Fibroblast of villous mesenchyme (primary cell): ENCODE results near the gene MAP3K2. TPM values are rescaled to one million over a fixed set of nuclear protein-coding genes. Genes with fewer than 3 reads are reported as not detected.

Source experiments
- DNase-seq: peaks from one replicate; pipeline ENCODE4 v3.0.0-alpha.2; 2010; ENCODE audit warnings: low read depth
- H3K4me3 ChIP-seq: 2 replicates; pipeline ENCODE4 v1.5.1; 2011; ENCODE audit warnings: low read depth, mild to moderate bottlenecking, low read length
- total RNA-seq: library from RNA; depleted of rRNA; stranded (reverse); fragments of >200 nt; gene quantifications from 2 replicates; pipeline ENCODE4 v1.2.3, GENCODE V29; 2012
- TF ChIP-seq, protein P1 (sequence below): IDR thresholded peaks from 2 replicates; pipeline ENCODE4 v1.5.1; 2012; ENCODE audit warnings: low read depth, mild to moderate bottlenecking, low read length; ENCODE audit not compliant: insufficient read depth

The MAP3K2 gene
- total RNA-seq, 1 donor: 38.4 TPM

DNA sequence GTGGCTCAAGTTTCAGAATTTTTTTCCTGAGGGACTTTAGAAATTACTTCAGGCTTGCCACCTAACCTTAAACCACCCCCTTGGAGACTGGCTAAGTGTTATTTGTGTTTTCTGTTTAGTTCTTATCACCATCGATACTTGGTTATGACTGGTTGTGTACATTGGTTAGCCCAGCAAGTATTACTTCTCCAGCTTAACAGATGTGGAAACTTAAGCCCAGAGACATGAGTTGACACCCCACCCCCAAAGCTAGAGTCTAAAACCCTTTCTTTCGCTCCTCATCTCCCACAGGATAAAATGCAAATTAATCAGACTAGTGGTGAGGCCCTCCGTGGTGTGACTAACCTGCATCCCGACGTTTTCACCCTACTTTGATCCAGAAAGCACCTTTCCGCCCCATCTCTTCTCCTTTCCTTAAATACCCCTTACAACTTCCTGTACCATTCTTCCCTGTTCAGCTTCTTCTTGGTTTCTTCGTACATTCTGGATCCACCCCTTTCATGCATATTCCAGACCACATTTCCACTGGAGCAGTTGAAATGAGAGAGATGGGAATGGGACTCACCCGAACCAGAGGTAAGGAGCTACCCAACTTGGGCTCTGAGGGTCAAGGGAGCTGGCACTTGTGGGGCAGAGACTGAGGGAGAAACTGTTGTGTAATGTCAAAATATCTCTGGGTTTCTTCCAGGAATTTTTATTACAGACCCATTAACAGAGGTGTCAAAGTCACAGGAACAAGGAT is 819 bp upstream of the MAP3K2 start:
- DNase-seq: peak; percentile 65
- H3K4me3 ChIP-seq: peak overlapping the region; percentile 68
- TF ChIP-seq, protein P1, sequence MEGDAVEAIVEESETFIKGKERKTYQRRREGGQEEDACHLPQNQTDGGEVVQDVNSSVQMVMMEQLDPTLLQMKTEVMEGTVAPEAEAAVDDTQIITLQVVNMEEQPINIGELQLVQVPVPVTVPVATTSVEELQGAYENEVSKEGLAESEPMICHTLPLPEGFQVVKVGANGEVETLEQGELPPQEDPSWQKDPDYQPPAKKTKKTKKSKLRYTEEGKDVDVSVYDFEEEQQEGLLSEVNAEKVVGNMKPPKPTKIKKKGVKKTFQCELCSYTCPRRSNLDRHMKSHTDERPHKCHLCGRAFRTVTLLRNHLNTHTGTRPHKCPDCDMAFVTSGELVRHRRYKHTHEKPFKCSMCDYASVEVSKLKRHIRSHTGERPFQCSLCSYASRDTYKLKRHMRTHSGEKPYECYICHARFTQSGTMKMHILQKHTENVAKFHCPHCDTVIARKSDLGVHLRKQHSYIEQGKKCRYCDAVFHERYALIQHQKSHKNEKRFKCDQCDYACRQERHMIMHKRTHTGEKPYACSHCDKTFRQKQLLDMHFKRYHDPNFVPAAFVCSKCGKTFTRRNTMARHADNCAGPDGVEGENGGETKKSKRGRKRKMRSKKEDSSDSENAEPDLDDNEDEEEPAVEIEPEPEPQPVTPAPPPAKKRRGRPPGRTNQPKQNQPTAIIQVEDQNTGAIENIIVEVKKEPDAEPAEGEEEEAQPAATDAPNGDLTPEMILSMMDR: no peak

DNA sequence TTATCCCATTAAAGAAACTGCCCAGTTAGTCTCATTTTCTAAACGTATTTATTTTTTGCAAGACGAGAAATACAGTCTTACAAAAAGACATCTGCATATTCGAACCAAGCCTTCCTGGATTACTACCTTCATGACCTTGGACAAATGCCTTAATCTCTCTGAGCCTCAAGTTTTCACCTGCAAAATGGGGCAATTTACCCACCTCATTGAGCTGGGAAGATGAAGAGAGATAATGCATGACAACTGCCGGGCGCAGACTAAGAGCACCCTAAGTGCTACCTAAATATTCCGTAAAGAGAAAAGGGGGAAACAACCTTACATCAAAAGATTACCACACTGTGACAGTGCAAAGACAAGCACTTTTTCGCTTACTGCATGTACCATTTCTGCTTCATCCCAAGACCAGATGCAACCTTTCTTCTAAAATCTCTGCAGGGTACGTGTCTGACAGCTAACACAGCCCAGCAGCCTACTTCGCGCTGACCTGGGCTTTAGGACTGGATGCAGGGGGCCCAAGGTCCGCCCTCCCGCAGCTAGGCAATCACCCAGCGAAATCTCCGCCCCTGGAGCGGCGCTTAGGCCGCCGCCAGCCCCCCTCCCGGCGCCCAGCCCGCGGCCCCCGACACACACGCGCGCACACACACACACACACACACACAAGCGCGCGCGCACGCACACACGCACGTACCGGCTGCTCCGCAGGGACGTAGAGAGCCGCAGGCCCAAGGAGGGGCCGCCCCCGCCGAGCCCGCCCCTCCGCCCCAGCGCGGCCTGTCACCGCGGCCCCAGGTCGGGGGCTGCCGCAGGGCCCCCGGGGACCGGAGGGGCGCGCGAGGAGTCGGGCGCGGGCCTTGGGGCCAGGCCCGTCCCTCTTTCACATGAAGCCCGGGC is 766 bp downstream of the MAP3K2 start:
- TF ChIP-seq, protein P1: no peak
- peak; percentile 95 for DNase-seq
- peak overlapping the region; percentile 81 for H3K4me3 ChIP-seq

DNA sequence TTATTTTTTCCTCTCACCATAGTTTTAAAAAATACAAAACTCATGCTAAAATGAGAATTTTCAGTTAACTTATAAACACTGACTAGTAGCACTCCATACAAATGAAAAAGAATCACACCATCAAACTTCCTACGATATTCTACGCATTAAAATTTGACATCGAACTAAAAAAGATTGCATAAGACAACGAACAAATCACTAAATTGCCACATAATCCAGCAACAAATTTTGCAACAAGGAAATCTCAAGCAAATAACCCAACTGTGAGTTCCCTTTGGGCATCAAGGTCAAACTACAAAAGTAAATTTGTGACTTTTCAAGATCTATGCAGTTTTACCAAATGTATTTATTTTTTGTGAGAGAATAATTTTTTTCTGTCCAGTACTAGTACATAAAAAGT is 1.5 kb downstream of the MAP3K2 start:
- peak; percentile 53 for DNase-seq
- H3K4me3 ChIP-seq: peak overlapping the region; percentile 81
- TF ChIP-seq, protein P1: no peak

DNA sequence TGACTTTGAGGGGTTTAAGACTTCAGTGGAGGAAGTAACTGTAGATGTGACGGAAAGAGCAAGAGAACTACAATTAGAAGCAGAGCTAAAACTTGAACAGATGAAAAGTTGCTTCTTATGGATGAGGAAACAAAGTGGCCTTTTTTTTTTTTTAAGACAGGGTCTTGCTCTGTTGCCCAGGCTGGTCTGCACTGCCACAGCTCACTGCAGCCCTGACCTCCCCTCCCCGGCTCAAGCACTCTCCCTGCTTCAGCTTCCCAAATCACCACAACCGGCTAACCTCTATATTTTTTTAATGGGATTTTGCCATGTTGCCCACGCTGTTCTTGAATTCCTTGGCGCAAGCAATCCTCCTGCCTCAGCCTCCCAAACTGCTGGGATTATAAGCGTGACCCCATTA is 3.2 kb downstream of the MAP3K2 start:
- no peak overlapping the region for H3K4me3 ChIP-seq
- DNase-seq: no peak
- TF ChIP-seq, protein P1: no peak

DNA sequence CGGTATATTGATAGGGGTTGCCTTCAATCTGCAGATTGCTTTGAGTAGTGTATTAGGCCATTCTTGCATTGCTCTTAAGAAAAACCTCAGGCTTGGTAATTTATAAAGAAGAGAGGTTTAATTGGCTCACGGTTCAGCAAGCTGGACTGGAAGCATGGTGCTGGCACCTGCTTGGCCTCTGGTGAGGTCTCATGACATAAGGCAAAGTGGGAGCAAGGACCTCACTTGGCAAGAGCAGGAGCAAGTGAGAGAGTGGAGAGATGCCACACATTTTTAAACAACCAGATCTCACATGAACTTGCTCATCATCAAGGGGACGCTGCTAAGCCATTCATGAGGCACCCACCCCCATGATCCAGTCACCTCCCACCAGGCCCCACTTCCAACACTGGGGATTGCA is 4.9 kb downstream of the MAP3K2 start:
- TF ChIP-seq, protein P1: no peak
- no peak overlapping the region for H3K4me3 ChIP-seq
- DNase-seq: no peak

DNA sequence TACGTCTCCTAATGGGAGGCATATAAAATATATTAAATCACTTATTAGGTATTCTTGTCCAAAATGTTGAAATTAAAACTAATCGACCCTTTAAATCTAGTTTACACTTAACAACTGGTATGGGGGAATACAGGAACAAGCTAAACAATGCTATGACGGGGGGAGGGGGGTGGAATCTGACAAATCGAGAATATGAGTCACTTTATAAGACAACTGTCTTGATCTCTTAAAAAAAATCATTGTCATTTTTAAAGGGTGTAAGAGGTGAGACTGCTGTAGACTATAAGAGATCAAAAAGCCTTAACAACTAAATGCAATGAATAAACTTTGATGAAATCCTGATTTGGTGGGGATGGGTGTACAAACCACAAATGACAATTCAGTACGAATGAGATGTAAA is 6.0 kb downstream of the MAP3K2 start:
- no peak for DNase-seq
- no peak overlapping the region for H3K4me3 ChIP-seq
- TF ChIP-seq, protein P1: no peak
